Measurements from ENCODE around the gene SLC6A16.
"Not testable (repeated sequence)": the region's sequence is repeated elsewhere in the genome, so short reads cannot be mapped to it uniquely, and the experiment has no call there.

SLC6A16 gene

DNA sequence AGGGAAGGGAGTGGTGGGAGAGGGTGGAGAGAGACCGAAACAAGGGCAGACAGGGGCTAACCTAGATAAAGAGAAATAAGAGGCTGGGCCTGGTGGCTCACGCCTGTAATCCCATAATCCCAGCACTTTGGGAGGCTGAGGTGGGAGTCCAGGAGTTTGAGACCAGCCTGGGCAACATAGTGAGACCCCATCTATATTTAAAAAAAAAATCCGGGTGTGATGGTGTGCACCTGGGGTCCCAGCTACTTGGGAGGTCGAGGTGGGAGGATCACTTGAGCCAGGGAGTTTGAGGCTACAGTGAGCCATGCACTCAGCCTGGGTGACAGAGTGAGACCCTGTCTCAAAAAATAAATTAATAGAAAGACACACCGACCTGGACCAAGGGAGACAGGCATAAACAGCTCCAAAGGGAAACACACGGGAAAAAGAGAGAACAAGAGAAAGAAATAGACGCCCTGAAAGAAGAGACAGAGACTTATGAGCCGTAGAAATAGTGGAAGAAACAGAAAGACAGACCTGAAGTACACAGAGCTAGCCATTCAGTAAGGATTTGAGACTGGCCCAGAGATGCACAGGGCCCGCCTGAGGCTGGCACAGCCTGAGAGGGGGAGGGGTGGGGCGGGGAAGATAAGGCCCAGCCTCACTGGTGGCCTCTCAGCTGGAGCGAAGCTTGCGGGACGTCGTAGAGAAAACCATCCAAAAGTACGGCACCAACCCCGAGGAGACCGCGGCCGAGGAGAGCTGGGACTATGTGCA, 12.5 kb upstream of the SLC6A16 start:
- peaks cover 80% of the 10 kb centered on the region for H3K4me1 Mint-ChIP-seq
- H3K27ac Mint-ChIP-seq, result peak overlapping the region; percentile 44 to 85
- no peaks in the 10 kb centered on the region for H3K27me3 Mint-ChIP-seq
- DNase-seq (no peak), ATAC-seq (no peak)
- H3K4me3 Mint-ChIP-seq, result peak overlapping the region; percentile 27 to 99
- no peaks in the 10 kb centered on the region for H3K9me3 Mint-ChIP-seq

DNA sequence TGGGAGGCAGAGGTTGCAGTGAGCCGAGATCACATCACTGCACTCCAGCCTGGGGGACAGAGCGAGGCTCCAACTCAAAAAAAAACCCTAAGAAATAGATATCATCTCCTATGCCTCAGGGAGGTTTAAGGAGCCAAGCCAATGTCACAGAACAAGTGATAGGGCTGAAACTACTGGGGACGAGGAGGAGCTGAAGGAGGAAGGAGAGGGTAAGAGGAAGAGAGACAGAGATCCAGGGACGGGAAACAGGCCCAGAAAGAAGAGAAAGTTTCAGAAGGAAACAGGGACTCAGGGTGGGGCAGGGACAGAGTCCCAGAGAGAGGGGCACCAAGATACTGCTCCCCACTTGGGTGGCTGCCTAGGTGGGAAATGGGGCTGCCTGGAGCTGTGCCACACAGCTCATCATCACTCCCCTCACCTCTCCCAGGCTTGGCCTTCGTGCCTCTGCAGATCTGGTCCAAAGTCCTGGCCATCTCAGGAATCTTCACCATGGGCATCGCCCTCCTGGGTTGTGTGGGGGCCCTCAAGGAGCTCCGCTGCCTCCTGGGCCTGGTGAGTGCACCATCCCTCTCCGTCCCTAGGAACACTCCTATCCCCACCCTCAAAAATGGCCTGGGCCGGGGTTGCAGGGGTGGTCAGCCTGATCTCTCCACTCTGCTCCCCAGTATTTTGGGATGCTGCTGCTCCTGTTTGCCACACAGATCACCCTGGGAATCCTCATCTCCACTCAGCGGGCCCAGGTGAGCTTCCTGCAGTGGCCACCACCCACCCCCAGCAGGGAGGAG, 11.7 kb upstream of the SLC6A16 start:
- Mint-ChIP-seq H3K27me3 (no peaks in the 10 kb centered on the region), H3K9me3 (no peaks in the 10 kb centered on the region), H3K4me1 (peaks cover 84% of the 10 kb centered on the region), H3K4me3 (peak overlapping the region; percentile 99), H3K27ac (peak overlapping the region; percentile 68 to 85)
- ATAC-seq (no peak), DNase-seq (no peak)

DNA sequence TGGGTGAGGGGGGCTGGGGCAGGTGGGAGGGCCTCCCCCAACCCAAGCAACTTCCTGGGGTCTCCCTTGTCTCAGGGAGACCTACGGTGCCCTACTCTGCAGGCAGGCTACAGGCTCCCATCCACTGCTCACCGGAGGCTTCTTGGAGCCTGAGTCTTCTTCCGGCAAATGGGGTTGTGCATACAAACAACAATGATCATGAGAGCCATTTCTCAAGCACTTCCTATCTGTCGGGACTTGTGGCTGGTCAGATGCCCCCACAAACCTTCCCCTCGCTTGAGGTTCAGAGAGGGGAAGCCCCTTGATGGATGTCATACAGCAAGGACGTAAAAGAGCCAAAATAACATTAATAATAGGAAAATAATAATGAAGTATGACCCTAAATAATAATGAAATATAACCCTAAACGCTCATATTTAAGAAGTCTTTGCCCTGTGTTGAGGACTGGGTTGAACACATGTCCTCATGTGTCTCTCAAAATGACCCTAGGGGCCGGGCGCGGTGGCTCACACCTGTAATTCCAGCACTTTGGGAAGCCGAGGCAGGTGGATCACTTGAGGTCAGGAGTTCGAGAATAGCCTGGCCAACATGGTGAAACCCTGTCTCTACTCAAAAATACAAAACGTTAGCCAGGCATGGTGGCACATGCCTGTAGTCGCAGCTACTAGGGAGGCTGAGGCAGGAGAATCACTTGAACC, 10.9 kb upstream of the SLC6A16 start:
- Mint-ChIP-seq H3K27ac (peak overlapping the region; percentile 96 to 99), H3K27me3 (no peaks in the 10 kb centered on the region), H3K9me3 (no peaks in the 10 kb centered on the region), H3K4me3 (peak overlapping the region; percentile 99), H3K4me1 (peaks cover 92% of the 10 kb centered on the region)
- ATAC-seq (peak; percentile 54), DNase-seq (peak in 1 of 2 donors; percentile 53)

DNA sequence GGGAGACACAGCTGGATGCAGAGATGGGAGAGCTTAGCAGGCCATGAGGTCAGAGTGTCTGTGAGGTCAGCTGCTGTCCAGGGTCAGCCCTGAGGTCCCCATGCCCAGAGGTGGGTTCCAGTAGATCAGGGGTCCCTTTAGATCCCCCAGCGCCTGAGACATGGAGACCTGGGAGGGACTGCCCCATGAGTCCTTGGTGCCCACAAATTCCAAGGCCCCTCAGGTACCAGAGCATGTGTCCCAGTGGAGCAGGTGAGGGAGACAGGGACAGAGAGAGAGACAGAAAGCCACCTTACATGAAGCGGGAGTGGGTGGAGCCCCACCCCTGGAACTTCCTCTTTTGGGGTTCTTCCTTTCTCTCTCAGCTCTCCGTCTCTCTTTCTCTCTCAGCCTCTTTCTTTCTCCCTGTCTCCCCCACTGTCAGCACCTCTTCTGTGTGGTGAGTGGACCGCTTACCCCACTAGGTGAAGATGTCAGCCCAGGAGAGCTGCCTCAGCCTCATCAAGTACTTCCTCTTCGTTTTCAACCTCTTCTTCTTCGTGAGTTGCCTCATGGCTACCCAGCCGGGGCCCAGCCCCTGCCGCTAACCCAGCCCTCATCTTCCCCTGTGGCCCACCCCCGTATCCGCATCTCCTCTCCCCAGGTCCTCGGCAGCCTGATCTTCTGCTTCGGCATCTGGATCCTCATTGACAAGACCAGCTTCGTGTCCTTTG, 10.2 kb upstream of the SLC6A16 start, which contains the start of gene CD37:
Gene CD37 (plus strand): TSS at position 336 of the 713 bp plus-strand sequence. CDS start 135 bp downstream, at position 471.
- no peaks in the 10 kb centered on the region for H3K27me3 Mint-ChIP-seq
- H3K27ac Mint-ChIP-seq, result peak within 1 kb of the TSS; percentile 99
- peak within 1 kb of the TSS; percentile 99 for H3K4me3 Mint-ChIP-seq
- H3K4me1 Mint-ChIP-seq, result peaks cover 93% of the 10 kb centered on the region
- DNase-seq, result peak; percentile 42 to 45
- no peaks in the 10 kb centered on the region for H3K9me3 Mint-ChIP-seq
- peak; percentile 58 for ATAC-seq

DNA sequence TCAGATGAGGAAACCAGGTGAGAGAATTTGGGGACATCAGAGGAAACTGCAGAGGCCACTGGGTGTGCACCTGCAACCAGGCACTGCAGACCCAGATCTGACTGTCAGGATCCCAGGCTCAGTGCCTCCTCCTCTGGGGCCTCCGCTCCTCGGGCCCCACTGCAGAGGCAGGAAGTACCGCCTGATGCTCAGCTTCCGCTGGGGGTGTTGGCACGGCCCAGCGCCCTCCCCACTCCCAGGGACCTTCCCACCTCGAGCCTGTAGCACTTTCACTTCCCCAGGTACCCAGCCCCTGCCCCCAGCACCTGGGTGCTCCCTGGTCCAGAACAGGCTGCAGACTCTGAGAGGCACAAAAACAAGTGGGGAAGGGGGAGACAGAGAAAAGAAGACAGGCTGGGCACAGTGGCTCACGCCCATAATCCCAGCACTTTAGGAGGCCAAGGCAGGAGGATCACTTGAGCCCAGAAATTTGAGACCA, 8.9 kb upstream of the SLC6A16 start:
- peak; percentile 44 to 75 for DNase-seq

DNA sequence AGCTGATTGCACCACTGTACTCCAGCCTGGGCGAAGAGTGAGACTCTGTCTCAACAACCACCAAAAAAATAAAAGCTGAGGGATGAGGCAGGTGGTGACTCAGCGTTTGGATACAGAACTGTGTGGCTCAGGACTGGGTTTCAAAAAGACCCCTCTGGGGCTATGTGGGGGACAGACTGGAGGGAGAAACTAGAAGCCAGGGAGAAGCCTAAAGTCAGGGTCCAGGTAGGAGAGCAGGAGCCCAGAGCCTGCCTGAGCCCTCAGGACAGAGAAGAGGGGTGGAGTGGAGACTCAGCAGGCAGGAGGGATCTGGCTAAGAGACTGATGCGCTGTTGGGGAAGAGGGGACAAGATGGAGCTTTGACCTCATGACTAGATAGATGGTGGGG, 8.4 kb upstream of the SLC6A16 start:
- Mint-ChIP-seq H3K9me3 (no peaks in the 10 kb centered on the region), H3K4me1 (peaks cover 94% of the 10 kb centered on the region), H3K27me3 (no peaks in the 10 kb centered on the region), H3K4me3 (peak overlapping the region; percentile 82 to 93), H3K27ac (peak overlapping the region; percentile 93 to 99)
- DNase-seq, result no peak
- ATAC-seq, result peak; percentile 1

More for the DNA sequence above, 8.9 kb upstream of the SLC6A16 start:
- Mint-ChIP-seq H3K27me3 (no peaks in the 10 kb centered on the region), H3K4me1 (peaks cover 95% of the 10 kb centered on the region), H3K9me3 (no peaks in the 10 kb centered on the region), H3K27ac (peak overlapping the region; percentile 93 to 99), H3K4me3 (peak overlapping the region; percentile 82 to 93)
- ATAC-seq, result peak; percentile 82

DNA sequence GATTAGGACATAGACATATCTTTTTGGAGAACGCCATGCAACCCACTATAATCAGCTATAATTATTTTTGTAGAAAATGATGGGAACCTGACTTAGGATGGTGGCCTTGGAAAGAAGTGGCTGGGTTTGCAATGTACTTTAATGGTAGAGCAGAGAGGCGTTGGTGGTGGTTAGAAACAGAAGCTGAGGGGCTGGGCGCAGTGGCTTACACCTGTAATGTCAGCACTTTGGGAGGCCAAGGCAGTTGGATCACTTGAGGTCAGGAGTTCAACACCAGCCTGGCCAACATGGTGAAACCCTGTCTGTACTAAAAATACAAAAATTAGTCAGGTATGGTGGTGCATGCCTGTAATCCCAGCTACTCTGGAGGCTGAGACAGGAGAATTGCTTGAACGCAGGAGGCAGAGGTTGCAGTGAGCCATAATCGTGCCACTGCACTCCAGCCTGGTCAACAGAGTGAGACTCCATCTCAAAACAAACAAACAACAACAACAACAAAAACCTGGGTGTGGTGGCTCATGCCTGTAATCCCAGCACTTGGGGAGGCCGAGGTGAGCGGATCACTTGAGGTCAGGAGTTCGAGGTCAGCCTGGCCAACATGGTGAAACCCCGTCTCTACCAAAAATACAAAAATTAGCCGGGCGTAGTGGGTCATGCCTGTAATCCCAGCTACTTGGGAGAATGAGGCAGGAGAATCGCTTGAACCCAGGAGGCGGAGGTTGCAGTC, 7.9 kb upstream of the SLC6A16 start:
- not testable (repeated sequence) for ATAC-seq, DNase-seq, H3K9me3 Mint-ChIP-seq, H3K27me3 Mint-ChIP-seq
- H3K4me3 Mint-ChIP-seq, result peak overlapping the region; percentile 82 to 93
- H3K27ac Mint-ChIP-seq, result peak overlapping the region; percentile 83 to 99
- H3K4me1 Mint-ChIP-seq, result peaks cover 94% of the 10 kb centered on the region

DNA sequence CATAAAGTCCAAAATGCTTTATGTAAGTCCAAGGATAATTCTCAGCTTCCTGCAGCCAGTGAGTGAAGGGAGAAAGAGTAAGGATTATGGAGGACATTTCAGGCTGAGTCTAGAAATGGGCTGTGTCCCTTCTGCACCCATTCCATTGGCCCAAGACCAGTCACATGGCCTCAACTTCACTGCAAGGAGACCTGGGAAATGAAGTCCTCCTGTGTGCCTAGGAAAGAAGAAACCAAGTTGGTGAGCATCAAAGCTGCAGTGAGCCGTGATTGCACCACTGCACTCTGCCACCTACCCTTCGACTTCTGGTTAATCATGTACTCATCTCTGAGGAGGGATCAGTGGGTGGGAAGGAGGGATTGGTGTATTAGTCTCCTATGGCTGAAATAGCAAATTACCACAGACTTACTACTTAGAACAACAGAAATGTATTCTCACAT, 6.6 kb upstream of the SLC6A16 start:
- DNase-seq (peak; percentile 59 to 70), ATAC-seq (peak; percentile 81)
- Mint-ChIP-seq H3K27me3 (no peaks in the 10 kb centered on the region), H3K27ac (no peak overlapping the region), H3K4me3 (peak overlapping the region; percentile 36 to 45), H3K9me3 (no peaks in the 10 kb centered on the region), H3K4me1 (peaks cover 89% of the 10 kb centered on the region)

DNA sequence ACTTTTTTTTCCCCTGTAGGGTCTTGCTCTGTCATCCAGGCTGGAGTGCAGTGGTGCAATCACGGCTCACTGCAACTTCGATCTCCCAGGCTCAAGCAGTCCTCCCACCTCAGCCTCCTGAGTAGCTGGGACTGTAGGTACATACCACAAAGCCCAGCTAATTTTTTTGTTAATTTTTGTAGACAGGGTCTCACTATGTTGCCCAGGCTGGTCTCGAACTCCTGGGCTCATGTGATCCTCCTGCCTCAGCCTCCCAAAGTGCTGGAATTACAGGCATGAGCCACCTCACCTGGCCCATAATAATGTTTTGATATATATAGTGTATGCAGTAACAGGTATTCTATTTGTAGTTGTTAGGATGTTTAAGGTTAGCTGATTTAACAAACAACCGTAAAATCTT, 6.2 kb upstream of the SLC6A16 start:
- not testable (repeated sequence) for H3K27me3 Mint-ChIP-seq, DNase-seq, H3K27ac Mint-ChIP-seq, H3K9me3 Mint-ChIP-seq, ATAC-seq
- Mint-ChIP-seq H3K4me3 (peak overlapping the region; percentile 36 to 45), H3K4me1 (peaks cover 87% of the 10 kb centered on the region)

DNA sequence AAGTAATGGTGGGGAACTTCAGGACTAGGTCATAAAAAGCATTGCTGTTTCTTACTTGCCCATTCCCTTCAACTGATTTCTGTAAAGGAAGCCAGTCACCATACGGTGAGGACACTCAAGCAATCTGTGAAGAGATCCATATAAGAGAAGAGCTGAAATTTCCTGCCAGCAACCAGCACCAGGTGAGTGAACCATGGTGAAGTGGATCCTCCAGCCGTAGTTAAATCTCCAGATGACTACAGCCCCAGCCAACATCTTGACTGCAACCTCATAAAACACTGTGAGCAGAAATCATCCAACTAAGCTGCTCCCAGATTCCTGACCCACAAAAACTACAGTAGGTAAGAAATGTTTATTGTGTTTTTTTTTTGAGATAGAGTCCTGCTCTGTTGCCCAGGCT, 3.8 kb upstream of the SLC6A16 start:
- peaks cover 68% of the 10 kb centered on the region for H3K4me1 Mint-ChIP-seq
- no peak overlapping the region for H3K4me3 Mint-ChIP-seq
- H3K27ac Mint-ChIP-seq, result no peak overlapping the region
- H3K9me3 Mint-ChIP-seq, result no peaks in the 10 kb centered on the region
- ATAC-seq, result no peak
- no peaks in the 10 kb centered on the region for H3K27me3 Mint-ChIP-seq
- no peak for DNase-seq

DNA sequence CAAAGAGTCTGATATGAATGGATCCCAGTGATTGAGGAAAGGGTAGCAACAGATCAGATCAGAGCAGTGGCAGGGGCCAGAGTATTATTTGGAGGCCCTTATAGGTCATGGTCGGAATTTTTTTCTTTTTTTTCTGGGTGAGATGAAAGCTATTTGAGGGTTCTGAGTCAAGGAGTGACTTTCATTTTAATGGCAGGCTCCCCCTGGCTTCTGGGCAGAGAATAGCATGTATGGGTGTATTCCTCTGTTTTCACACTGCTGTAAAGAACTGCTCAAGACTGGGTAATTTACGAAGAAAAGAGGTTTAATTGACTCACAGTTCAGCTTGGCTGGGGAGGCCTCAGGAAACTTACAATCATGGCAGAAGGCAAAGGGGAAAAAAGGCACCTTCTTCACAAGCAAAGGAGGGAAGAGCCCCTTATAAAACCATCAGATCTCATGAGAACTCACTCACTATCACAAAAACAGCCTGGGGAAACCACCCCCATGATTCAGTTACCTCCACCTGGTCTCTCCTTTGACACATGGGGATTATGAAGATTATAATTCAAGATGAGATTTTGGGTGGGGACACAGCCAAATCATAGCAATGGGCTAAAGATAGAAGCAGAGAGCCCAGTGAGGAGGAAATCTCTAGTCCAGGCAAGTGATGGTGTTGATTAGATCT, 3.0 kb upstream of the SLC6A16 start:
- peaks cover 60% of the 10 kb centered on the region for H3K4me1 Mint-ChIP-seq
- no peaks in the 10 kb centered on the region for H3K9me3 Mint-ChIP-seq
- ATAC-seq (peak; percentile 51), DNase-seq (peak; percentile 36 to 47)
- no peaks in the 10 kb centered on the region for H3K27me3 Mint-ChIP-seq
- peak overlapping the region in 1 of 2 donors; percentile 45 for H3K27ac Mint-ChIP-seq
- H3K4me3 Mint-ChIP-seq, result peak overlapping the region in 1 of 2 donors; percentile 9

DNA sequence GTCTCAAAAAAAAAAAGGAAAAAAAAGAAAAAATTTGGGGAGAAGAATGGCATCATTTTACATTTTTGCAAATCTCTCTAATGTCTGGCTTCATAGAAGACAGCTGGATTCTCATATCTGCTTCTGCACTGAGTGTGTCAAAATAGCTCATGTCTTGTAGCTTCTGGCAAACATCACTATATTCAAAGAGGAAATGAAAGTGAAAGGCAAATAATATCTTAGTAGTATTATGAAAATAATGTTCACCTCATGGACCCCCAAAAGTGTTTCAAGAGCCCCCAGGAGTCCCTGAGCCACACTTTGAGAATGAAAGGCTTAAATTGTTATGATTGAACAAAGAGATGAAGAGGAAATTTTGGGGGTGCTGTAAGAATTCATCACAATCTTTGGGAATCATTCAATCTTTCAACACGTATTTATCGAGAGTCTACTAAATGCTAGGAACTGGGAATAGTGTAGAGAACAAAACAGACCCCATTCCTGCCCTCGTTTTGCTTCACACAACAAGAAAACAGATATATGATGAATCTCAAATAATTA, 1.2 kb upstream of the SLC6A16 start:
- Mint-ChIP-seq H3K9me3 (no peaks in the 10 kb centered on the region), H3K4me3 (no peak overlapping the region), H3K27ac (no peak overlapping the region), H3K27me3 (no peaks in the 10 kb centered on the region), H3K4me1 (peaks cover 43% of the 10 kb centered on the region)
- DNase-seq (no peak), ATAC-seq (no peak)

DNA sequence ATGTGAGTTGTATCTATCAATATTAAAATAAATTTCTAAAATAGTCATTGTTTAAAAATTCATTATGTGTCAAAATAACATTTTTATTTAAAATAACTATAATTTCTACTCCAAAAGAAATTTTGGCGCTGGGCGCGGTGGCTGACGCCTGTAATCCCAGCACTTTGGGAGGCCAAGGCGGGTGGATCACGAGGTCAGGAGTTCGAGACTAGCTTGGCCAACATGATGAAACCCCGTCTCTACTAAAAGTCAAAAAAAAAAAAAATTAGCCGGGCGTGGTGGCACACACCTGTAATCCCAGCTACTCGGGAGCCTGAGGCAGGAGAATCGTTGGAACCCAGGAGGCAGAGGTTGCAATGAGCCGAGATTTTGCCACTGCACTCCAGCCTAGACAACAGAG, 765 bp upstream of the SLC6A16 start:
- H3K9me3 Mint-ChIP-seq, ATAC-seq, H3K4me3 Mint-ChIP-seq, H3K27me3 Mint-ChIP-seq, H3K27ac Mint-ChIP-seq, DNase-seq: not testable (repeated sequence)
- peaks cover 38% of the 10 kb centered on the region for H3K4me1 Mint-ChIP-seq

DNA sequence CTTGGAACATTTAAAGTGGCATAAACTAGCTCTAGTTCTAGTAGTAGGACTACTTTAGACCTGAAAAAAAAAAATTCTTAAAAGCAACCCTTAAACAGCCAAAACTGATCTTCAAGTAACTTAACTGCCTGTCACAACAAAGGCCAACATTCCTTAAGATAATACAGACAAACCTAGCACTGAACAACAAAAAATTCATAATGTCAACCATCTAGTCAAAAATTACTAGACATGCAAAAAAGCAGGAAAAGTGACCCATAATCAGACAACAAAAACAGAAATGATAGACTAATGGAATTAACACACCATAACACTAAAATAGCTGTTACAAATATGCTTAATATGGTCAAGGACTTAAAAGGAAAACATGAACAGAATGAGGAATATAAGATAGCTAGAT, 6.7 kb downstream of the SLC6A16 start:
- peaks cover 8% of the 10 kb centered on the region for H3K4me1 Mint-ChIP-seq
- ATAC-seq (no peak), DNase-seq (no peak)
- H3K27me3 Mint-ChIP-seq, result no peaks in the 10 kb centered on the region
- peaks cover 4 to 18% of the 10 kb centered on the region in 2 donors for H3K9me3 Mint-ChIP-seq
- no peak overlapping the region for H3K4me3 Mint-ChIP-seq
- H3K27ac Mint-ChIP-seq, result no peak overlapping the region

Data from stimulated activated naive CD8-positive, alpha-beta T cell treated with anti-CD3 and anti-CD28 coated beads, Interleukin-15, amount 100 ng/mL, for 72 hours (primary cell).